ENCODE results near the gene GREB1.

The GREB1 gene

GRCh38 chr2:11667866-11668637 is 134.2 kb downstream of the GREB1 start:
- no peak for DNase-seq

GRCh38 chr2:11669454-11670291 is 135.8 kb downstream of the GREB1 start, which contains the start of gene NTSR2:
Gene NTSR2, minus strand, starts transcription at chr2:11670195. Its CDS starts 66 bp downstream, at chr2:11670129.
- DNase-seq = no peak

- no peak for DNase-seq
Observed at GRCh38 chr2:11672407-11672806, 138.6 kb downstream of the GREB1 start.

- no peak for DNase-seq
Observed at GRCh38 chr2:11674983-11675382, 141.1 kb downstream of the GREB1 start.

- no peak for DNase-seq
Observed at GRCh38 chr2:11675423-11676112, 141.7 kb downstream of the GREB1 start.

GRCh38 chr2:11676640-11677039 is 142.8 kb downstream of the GREB1 start:
- peak; percentile 22 for DNase-seq

- DNase-seq = no peak
Observed at GRCh38 chr2:11677136-11678055, 143.6 kb downstream of the GREB1 start.

- DNase-seq = no peak
Observed at GRCh38 chr2:11678306-11678960, 144.6 kb downstream of the GREB1 start.

GRCh38 chr2:11679016-11679415 is 145.2 kb downstream of the GREB1 start:
- DNase-seq = no peak

- no peak for DNase-seq
Observed at GRCh38 chr2:11679486-11680181, 145.8 kb downstream of the GREB1 start.

- DNase-seq = no peak
Observed at GRCh38 chr2:11680182-11680900, 146.5 kb downstream of the GREB1 start.

GRCh38 chr2:11680901-11681721 is 147.3 kb downstream of the GREB1 start:
- DNase-seq = no peak

GRCh38 chr2:11681722-11682589 is 148.1 kb downstream of the GREB1 start:
- DNase-seq = peak; percentile 39

GRCh38 chr2:11682590-11682915 is 148.7 kb downstream of the GREB1 start:
- no peak for DNase-seq

GRCh38 chr2:11683476-11683875 is 149.6 kb downstream of the GREB1 start:
- DNase-seq = no peak

- no peak for DNase-seq
Observed at GRCh38 chr2:11683966-11684365, 150.1 kb downstream of the GREB1 start.

- DNase-seq = no peak
Observed at GRCh38 chr2:11684894-11685460, 151.1 kb downstream of the GREB1 start.

GRCh38 chr2:11685906-11686470 is 152.1 kb downstream of the GREB1 start:
- DNase-seq = no peak
